HG02571 (cell line): ENCODE data around the gene ZNF507.

Source experiments
- ATAC-seq: cut with Tn5 transposase; IDR thresholded peaks from one replicate; pipeline ENCODE4 v1.9.1; 2021; ENCODE audit warnings: mild to moderate bottlenecking, moderate library complexity; ENCODE audit not compliant: unreplicated experiment

The ZNF507 gene

DNA sequence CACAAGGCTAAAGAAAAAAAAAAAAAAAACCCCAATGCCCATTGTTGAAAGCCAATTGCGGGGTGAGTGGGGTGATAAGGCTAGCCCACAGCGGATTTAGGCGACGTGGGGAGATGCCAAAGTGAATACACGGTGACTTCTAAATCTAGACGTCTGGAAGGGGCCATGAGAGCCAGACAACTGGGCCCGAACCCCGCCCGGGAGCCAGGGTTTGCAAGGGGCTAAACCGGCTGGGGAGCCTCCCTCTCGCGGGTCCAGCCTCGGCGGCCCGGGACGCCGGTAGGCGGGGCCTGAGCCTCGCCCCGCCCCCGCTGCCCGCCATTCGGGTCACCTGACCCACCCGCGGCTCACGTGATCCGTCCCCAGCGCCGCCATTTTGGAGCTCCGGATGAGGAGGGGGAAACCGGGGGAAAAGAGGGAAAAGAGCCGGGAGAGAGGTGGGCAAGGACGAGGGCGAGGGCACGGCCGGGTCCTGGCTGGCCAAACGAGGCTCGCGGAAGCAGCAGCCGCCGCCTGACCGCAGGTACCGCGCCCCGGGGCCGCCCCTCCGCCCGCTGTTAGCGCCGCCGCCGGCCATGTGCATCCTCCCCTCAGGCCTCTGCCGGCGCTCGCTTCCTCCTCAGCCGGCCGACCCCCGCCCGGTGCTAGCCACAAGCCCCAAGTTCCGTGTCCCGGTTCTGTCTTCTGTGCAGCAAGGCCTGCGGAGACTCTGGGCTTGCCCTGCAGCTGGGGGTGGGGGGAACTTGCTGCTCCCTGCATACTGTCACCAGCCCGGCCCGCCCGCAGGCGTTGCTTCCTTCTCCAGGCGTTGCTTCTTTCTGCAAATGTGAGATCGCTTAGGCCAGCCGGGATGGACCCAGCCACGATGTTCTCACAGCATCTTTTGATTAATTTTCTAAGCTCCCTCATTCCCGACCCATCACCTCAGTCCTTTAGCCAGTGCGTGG is at the start of gene ZNF507:
ZNF507 (plus strand) TSS at position 350 of the 947 bp plus-strand sequence. CDS start 7,221 bp downstream, outside the sequence.
- peak; percentile 83 for ATAC-seq

DNA sequence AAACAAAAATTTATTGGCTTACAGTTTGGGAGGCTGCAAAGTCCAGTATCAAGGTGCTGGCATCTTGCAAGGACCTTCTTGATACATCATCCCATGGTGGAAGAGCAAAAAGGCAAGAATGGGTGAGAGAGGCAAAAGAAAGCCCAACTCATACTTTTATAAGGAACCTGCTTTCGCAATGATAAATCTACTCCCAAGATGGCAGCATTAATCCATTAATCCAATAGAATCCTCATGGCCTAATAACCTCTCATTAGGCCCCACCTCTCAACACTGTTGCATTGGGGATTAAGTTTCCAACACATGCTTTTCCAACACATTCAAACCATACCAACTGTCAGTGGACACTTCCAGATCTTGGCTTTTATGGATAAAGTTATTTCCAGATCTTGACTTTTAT is 48.7 kb upstream of the ZNF507 start:
- no peak for ATAC-seq

DNA sequence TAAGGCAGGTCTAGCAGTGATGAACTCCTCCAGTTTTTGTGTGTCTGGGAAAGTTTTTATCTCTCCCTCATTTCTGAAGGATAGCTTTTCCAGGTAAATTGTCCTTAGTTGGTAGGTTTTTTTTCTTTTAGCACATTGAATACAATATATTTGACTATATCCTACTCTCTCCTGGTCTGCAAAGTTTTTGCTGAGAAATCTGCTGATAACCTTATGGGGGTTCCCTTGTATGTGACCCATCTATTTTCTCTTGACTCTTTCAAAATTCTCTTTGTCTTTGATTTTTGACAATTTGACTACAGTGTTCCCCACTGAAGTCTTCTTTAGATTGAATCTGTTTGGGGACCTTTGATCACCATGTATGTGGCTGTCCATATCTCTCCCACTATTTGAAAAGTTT is 42.6 kb upstream of the ZNF507 start:
- no peak for ATAC-seq

DNA sequence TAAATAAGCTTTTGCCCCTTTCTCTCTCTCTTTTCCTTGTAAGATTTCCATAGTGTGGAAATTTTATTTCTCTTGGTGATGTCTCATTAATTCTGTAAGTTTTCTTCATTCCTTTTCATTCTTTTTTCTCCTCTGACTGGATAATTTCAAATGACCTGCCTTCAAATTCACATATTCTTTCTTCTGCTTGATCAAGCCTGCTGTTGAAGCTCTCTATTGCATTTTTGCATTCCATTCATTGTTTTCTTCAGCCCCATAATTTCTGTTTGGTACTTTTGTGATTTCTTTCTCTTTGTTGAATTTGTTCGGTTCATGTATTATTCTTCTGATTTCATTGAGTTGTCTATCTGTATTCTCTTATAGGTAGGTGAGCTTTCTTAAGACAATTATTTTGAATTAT is 42.2 kb upstream of the ZNF507 start:
- no peak for ATAC-seq

DNA sequence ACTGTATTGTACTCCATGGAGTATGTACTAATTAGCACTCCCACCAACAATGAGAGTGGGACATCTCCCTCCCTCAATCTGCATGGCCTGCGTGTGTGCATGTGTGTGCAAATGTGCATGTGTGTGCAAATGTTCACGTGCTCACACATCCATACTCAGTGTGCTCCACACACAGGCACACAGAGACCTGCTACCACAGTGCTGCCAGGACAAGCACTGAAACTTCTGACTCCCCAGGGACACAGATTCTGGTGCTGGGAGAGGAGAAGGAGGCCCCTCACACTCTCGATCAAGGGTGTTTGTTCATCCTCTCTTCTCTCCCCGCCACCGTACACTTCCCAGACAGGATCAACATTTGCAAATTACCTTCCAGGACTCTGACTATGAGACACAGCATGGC is 37.8 kb upstream of the ZNF507 start:
- ATAC-seq = no peak

DNA sequence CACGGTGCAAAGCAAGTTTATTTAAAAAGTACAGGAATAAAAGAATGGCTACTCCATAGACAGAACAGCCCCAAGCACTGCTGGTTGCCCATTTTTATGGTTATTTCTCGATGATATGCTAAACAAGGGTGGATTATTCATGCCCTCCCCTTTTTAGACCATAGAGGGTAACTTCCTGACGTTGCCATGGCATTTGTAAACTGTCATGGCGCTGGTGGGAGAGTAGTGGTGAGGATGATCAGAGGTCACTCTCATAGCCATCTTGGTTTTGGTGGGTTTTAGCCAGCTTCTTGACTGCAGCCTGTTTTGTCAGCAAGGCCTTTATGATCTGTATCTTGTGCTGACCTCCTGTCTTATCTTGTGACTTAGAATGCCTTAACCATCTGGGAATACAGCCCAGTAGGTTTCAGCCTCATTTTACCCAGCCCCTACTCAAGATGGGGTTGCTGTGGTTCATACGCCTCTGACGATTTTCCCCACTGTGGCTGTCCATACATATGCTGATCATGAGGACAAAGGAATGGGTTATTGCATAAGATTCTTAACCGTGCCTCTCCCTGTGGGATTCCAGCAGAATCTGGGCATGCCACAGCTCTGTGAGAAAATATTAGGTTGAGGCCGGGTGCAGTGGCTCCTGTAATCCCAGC is 36.9 kb upstream of the ZNF507 start:
- ATAC-seq = no peak

DNA sequence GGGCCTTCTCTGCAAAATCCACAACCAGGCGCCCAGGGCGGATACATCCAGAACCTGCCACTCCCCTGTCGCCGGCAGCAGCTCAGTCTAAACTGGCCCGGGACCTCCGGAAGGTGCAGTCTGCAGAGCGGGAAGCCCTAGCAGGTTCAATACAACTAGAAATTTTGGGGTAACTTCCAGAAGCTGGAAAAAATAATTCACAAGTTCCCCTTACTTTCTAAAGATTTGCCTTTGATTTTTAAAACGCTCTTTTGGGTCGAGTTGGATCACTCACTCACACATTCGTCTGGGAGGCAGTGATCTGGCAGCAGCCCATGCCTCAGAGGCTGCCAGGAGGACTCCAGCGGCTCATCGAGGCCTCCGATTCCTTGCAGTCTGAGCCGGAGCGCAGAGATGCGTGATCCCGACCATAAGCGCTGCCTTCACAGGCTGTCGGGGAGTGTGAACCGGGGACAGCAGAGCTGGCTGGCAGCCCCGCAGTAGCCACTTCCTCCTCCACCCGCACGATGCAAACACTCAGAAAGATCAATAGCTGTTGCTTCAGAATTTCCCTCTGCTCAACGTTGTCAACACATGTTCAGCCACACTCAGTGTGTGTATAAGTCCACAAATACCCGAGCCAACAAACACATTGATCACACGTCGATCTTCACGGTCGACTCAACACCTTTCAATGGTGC is 35.6 kb upstream of the ZNF507 start:
- ATAC-seq = no peak

DNA sequence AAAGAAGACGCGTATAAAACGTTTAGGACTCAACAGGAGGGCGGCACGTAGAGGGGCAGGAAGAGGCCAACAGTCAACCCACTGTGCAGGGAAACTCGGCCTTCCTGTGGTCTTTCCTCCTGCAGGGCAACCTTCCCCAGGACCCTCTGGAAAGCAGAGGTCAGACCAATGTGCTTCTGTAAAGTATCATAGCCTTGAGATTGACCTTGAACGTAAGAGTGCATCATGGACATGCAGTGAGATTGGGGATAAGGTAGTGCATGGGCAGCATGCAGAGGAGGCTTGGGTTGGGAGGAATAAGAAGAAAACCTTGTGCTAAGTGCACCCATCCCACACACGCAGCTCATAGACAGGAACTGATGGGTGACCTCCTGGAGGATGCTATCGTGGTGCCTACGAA is 34.0 kb upstream of the ZNF507 start:
- ATAC-seq = no peak

DNA sequence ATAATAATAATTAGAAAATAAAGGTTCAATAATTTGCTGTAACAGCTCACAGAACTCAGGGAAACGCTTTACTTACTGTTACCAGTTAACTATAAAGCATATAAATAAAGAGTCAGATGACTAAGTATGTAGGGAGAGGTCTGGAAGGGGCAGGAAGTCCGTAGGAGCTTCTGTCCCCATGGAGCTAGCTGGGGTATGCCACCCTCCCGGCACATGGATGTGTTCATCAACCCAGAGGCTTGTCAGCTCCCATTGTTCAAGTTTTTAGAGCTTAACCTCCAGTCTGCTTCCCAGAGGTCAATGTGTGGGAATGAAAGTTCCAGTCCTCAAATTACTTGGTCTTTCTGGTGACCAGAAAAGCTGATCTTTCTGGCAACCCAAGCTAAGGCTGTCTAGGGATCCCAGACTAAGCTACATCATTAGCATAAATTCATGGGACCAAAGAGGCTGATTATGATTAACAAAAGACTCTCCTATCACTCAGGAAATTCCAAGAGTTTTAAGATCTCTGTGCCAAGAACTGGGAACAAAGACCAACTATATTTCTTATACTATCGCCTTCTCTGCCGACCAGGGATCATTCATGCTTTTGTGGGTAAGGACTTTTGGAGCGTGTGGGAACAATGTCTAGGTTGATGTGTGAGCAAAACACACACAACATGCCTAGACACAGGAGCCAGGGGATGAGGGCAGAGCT is 31.7 kb upstream of the ZNF507 start:
- ATAC-seq = no peak

DNA sequence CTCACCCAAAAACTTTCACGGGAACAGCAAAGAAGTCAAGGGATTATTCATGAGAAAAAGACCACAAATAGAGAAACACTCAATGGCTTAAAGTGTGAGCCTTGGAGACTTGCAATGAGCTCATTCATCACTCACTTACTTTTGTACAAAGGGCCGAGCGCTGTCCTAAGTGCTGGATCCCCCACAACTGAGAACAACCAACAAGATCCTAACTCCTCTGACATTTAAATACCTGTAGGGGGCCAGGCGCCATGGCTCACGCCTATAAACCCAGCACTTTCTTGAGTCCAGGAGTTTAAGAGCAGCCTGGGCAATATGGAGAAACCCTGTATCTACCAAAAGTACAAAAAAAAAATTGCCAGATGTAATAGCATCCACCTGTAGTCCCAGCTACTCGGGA is 29.4 kb upstream of the ZNF507 start:
- no peak for ATAC-seq

DNA sequence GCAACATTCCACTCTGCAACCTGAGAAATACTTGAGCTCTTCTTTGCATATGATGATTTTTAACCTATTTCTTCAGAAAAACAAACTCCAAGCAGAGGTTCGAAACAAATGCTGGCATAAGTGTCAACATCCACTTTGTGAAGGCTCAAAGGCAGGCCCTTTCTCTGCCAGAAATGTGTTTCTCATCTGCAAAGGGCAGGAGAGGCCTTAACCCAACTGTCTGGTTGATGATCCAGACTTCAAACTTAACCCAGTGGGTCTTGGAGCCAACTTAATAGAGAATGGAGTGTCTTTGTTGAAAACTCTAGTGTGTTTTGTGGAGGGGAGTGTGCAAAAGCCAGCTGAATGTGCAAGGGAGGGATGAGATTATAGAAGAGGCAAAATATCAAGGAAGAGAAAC is 28.3 kb upstream of the ZNF507 start:
- no peak for ATAC-seq

DNA sequence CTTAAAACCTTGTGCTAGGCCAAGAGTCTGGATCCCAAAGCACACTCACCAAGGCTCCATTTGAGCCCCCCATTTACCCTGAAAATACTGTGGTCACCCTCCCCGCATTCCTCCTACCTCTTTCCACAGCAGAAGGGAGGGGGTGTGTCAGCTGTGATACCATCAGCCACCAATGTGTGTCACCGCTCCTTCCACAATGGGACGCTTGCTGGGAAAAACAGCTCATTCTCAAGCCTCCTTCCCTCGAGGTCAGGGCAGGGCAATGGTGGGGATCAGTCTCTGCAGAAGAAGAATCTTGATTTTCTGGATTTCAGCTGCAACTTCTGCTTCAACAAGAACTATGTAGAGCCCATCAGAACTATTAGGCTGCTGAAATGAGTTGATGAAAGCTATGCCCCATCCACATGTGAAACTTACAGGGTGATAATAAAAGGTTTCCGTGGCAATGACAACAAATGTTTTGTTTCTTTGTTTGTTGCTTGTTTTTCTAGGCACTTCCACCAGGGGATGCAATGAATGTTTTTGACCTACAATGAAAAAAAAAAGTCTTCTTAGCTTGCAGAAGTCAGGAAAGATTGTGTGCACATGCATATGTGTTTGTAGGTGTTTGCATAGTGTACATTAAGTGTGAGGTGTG is 26.4 kb upstream of the ZNF507 start:
- ATAC-seq = no peak

DNA sequence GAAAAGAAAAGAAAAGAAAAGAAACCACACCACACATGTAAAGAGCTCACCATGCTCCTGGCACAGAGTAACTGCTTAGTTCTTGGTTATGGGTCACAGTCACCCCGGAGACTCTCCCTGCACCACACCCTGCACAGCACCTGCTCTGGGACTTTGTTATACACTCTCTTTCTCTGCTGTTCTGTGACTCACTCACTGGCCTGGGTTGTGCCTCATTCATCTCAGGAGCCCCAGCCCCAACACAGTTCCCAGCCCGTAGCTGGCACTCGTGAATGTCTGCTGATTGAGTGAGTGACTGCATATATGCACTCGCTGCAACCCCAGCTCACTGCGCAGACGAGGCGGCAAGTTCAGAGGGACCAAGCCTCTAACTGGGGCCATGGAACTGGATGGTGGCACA is 22.9 kb upstream of the ZNF507 start:
- no peak for ATAC-seq

DNA sequence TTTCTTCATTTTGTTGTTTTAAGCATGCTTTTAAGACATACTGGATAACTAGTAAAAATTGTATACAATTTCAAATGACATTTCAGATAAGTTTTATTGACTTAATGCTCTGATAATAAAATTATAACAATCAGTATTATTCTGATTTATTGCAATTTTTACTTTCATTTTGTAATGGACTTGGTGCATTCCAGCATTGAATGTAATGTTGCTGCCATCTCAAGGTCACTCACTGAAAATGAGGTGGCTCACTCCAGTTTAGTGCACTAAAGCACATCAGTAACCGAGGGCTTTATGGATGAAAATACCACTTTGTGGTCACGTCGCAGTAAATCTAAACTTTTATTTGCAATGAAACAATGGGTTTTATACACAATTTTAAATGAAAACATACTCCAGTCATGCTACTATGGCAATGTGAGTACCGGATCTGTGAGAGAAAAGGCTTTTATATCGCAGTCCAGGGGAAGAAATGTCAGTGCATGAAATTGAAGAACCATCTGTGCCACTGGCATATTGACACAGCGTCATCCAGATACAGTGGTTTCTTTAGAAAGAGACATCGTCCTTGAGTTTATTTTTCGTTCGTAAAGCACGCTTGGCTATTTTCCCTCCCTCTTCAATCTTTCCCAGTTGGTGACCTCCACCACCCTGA is 20.7 kb upstream of the ZNF507 start:
- no peak for ATAC-seq

DNA sequence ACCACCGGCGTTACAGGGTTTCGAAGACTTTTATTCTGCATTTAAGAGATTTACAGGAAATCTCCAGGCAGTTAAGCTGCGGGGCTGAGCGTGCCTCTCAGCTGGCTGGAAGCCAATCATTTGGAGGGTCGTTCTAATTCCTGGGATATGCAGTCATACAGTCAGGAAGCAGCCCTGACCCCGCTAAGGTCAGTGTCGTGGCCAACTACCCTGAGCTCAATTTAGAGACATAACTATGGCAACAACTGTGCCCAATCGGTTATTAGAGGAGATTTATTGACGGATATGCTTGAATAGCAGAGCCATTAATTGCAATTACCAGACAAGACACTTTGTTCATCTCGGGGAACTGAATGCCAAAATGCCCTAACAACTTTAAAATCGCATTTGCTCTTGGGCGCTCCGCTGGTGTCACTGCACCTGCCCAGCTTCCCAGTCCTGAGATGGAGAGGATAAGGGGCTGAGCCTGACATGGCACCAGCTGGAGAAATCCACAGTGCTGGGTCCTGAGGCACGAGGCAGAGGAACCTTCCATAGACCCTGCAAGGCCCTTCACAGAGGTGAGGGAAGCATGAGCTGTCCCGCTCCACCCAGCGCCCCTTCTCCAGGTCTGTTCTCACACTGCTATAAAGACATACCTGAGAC is 15.1 kb upstream of the ZNF507 start:
- no peak for ATAC-seq

DNA sequence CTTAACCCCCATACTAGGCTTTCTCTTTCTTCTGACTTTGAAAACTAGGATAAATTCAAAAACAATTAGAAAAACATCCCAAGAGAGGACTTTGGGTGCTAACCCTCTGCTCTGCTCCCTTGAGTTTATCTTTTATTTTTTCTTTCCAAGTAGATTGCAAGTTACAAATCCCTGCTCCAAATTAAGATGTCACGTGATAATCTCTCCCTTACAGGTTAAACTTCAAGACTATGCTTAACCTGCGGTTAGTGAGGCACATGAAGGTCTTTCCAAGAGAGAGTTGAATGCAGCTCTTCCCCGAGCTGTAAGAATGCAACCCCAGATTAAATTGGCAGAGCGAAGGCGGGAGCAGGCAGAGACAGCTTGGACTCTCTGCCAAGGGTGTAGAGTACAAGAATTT is 12.2 kb upstream of the ZNF507 start:
- no peak for ATAC-seq

DNA sequence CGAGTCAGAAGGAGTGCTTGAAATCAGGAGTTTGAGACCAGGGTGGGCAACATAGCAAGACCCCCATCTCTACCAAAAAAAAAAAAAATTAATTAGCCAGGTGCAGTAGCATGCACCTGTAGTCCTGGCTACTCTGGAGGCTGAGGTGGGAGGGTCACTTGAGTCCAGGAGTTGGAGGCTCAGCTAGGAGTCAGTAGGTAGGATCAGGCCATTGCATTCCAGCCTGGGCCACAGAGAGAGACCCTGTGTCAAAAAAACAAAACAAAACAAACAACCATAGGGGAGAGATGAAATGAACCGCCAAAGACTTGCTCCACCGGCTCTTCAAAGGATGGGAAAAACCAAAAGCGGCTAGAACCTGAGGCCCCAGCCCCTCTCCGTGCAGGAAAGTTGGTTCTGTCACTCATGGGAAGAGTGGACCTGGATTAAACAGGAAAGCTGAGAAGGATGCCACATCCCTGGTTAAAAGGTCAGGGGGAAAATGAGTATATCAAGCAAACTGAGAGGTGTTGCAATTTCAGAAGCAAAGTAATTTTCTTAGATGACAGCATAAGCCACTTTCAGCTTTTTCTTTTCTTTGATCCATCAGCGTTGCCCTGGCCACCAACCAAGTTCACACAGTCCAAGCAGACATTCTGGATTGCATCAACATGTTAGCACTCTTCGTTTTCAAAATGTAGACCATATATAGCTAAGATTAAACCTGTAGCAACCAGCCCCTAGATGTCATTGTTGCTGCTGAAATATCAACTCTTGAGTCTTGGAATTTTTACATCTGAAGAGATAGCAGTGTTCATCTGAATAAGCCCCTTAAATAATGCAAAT is 8.9 kb upstream of the ZNF507 start:
- ATAC-seq = no peak

DNA sequence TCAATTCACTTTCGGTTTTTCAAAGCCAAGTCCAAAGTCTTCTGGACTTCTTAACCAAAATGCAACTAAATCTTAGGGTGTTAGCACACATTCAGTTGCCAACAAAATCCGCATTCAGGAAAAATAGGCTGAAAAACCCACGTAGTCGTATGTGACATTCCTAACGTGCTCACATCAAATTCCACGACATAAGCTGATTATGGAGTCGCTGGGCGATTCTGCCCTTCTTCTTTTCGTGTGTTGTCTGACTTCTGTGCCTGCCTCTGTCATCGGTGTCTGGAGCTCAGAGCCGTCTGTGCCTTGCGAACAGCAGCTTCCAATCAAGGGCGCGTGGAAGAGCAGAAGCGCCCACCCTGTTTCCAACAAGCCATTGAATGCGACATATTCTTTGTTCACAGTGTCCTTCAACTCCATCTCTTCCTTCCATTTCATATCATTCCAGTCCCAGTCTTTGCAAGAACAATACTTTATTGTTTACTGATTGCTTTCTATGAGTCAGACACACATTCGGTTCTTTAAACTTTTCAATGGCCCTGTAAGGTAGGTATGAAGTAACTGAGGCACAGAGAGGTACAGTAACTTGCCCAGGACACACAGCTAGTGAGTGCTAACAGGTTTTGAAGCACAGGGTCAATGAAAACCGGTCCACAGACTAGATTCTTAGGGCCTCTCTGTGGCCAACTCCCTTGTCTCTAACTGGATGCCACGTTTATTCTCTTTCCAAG is 8.2 kb upstream of the ZNF507 start:
- ATAC-seq = no peak
